H9 (cell line): ENCODE measurements around the gene SMIM13. TPM values are rescaled to one million over a fixed set of nuclear protein-coding genes. Genes with fewer than 3 reads are reported as not detected.

Experiments
- DNase-seq: peaks from one replicate; pipeline ENCODE4 v3.0.0-alpha.2; 2017
- H2AFZ ChIP-seq: one replicate; pipeline ENCODE4 v1.6.1; 2013; ENCODE audit warnings: mild to moderate bottlenecking, low read length, control low read depth, moderate library complexity
- H2AK5ac ChIP-seq: 2 replicates; pipeline ENCODE4 v1.6.1; 2013; ENCODE audit warnings: low read length, control low read depth, mixed read lengths; ENCODE audit not compliant: insufficient read length
- H2BK120ac ChIP-seq: one replicate; pipeline ENCODE4 v1.6.1; 2013; ENCODE audit warnings: low read depth, mild to moderate bottlenecking, low read length, control low read depth, inconsistent platforms; ENCODE audit not compliant: poor library complexity, severe bottlenecking
- H2BK12ac ChIP-seq: 2 replicates; pipeline ENCODE4 v1.6.1; 2013; ENCODE audit warnings: low read length, control low read depth, mixed read lengths, low read depth; ENCODE audit not compliant: insufficient read length
- H2BK15ac ChIP-seq: 2 replicates; pipeline ENCODE4 v1.6.1; 2013; ENCODE audit warnings: low read depth, low read length, control low read depth
- H2BK20ac ChIP-seq: one replicate; pipeline ENCODE4 v1.6.1; 2013; ENCODE audit warnings: low read depth, mild to moderate bottlenecking, low read length, control low read depth, inconsistent platforms; ENCODE audit not compliant: poor library complexity, severe bottlenecking
- H2BK5ac ChIP-seq: 2 replicates; pipeline ENCODE4 v1.6.1; 2013; ENCODE audit warnings: low read length, control low read depth, mixed read lengths; ENCODE audit not compliant: insufficient read length
- H3K14ac ChIP-seq: 2 replicates; pipeline ENCODE4 v1.6.1; 2013; ENCODE audit warnings: low read length, control low read depth; ENCODE audit not compliant: insufficient read depth
- H3K18ac ChIP-seq: 2 replicates; pipeline ENCODE4 v1.6.1; 2013; ENCODE audit warnings: low read depth, mild to moderate bottlenecking, mixed read lengths, low read length, control low read depth; ENCODE audit not compliant: insufficient read length
- H3K23ac ChIP-seq: 2 replicates; pipeline ENCODE4 v1.6.1; 2013; ENCODE audit warnings: low read length, control low read depth, mixed read lengths, low read depth; ENCODE audit not compliant: insufficient read length
- H3K23me2 ChIP-seq: 2 replicates; pipeline ENCODE4 v1.6.1; 2013; ENCODE audit warnings: low read depth, mild to moderate bottlenecking, mixed read lengths, low read length, control low read depth; ENCODE audit not compliant: insufficient read length, poor library complexity, severe bottlenecking
- H3K27ac ChIP-seq: 2 replicates; pipeline ENCODE4 v1.5.1; 2013; ENCODE audit warnings: low read length, control low read depth, mixed read lengths, low read depth; ENCODE audit not compliant: insufficient read length
- H3K27me3 ChIP-seq: 2 replicates; pipeline ENCODE4 v1.6.1; 2013; ENCODE audit warnings: low read length, control low read depth, inconsistent platforms; ENCODE audit not compliant: insufficient read depth
- H3K4ac ChIP-seq: 2 replicates; pipeline ENCODE4 v1.6.1; 2013; ENCODE audit warnings: low read depth, mild to moderate bottlenecking, control low read depth, inconsistent platforms, low read length, moderate library complexity
- H3K4me1 ChIP-seq: 2 replicates; pipeline ENCODE4 v1.6.1; 2013; ENCODE audit warnings: low read length, control low read depth, inconsistent platforms; ENCODE audit not compliant: insufficient read depth
- H3K4me2 ChIP-seq: 2 replicates; pipeline ENCODE4 v1.6.1; 2013; ENCODE audit warnings: low read length, control low read depth, mixed read lengths; ENCODE audit not compliant: insufficient read length, insufficient read depth
- H3K56ac ChIP-seq: 2 replicates; pipeline ENCODE4 v1.6.1; 2013; ENCODE audit warnings: low read depth, mild to moderate bottlenecking, mixed read lengths, low read length, control low read depth; ENCODE audit not compliant: insufficient read length
- H3K79me1 ChIP-seq: 2 replicates; pipeline ENCODE4 v1.6.1; 2013; ENCODE audit warnings: low read depth, mild to moderate bottlenecking, moderate library complexity, low read length, control low read depth, inconsistent platforms; ENCODE audit not compliant: insufficient read depth, poor library complexity, severe bottlenecking
- H3K79me2 ChIP-seq: 2 replicates; pipeline ENCODE4 v1.6.1; 2013; ENCODE audit warnings: low read length, control low read depth, inconsistent platforms; ENCODE audit not compliant: insufficient read depth
- H3K9ac ChIP-seq: 2 replicates; pipeline ENCODE4 v1.6.1; 2013; ENCODE audit warnings: low read length, control low read depth, mixed read lengths; ENCODE audit not compliant: insufficient read length; ENCODE audit errors: extremely low read depth
- H3K9me3 ChIP-seq: one replicate; pipeline ENCODE4 v1.6.1; 2013; ENCODE audit warnings: low read depth, low read length, inconsistent platforms; ENCODE audit not compliant: control insufficient read depth
- H3T11ph ChIP-seq: one replicate; pipeline ENCODE4 v1.6.1; 2013; ENCODE audit warnings: mild to moderate bottlenecking, low read length, control low read depth, inconsistent platforms
- H4K20me1 ChIP-seq: one replicate; pipeline ENCODE4 v1.6.1; 2013; ENCODE audit not compliant: control insufficient read depth, insufficient read length, insufficient read depth
- H4K5ac ChIP-seq: 2 replicates; pipeline ENCODE4 v1.6.1; 2013; ENCODE audit warnings: low read depth, mild to moderate bottlenecking, mixed read lengths, low read length, control low read depth; ENCODE audit not compliant: insufficient read length
- H4K8ac ChIP-seq: replicated peaks from 2 replicates; pipeline ENCODE4 v1.6.1; 2013; ENCODE audit warnings: low read length, control low read depth, mixed read lengths, low read depth; ENCODE audit not compliant: insufficient read length
- H4K91ac ChIP-seq: 2 replicates; pipeline ENCODE4 v1.6.1; 2013; ENCODE audit warnings: low read depth, mild to moderate bottlenecking, moderate library complexity, mixed read lengths, low read length, control low read depth; ENCODE audit not compliant: insufficient read length
- H3K27ac Mint-ChIP-seq, 3 experiments: 2 replicates in 2 of 3; 3 replicates in 1 of 3; pipeline ENCODE4 v1.8.0; 2020 to 2021; ENCODE audit warnings: mixed read lengths in 3 of 3, mild to moderate bottlenecking in 1 of 3, moderate library complexity in 1 of 3
- H3K27me3 Mint-ChIP-seq: 2 replicates; pipeline ENCODE4 v1.8.0; 2021; ENCODE audit warnings: low read depth, mild to moderate bottlenecking, moderate library complexity, mixed read lengths
- H3K36me3 Mint-ChIP-seq, 3 experiments: 2 replicates in 2 of 3; 3 replicates in 1 of 3; pipeline ENCODE4 v1.8.0; 2020 to 2021; ENCODE audit warnings: low read depth in 3 of 3, mixed read lengths in 3 of 3; ENCODE audit not compliant: insufficient read depth in 1 of 3
- H3K4me1 Mint-ChIP-seq, 2 experiments: 2 replicates each; pipeline ENCODE4 v1.8.0; 2020; ENCODE audit warnings: mixed read lengths in 2 of 2
- H3K4me3 Mint-ChIP-seq, 2 experiments: 2 replicates in 1 of 2; 3 replicates in 1 of 2; pipeline ENCODE4 v1.8.0; 2020 to 2021; ENCODE audit warnings: mild to moderate bottlenecking in 2 of 2, mixed read lengths in 2 of 2, moderate library complexity in 1 of 2
- H3K9me3 Mint-ChIP-seq, 2 experiments: 2 replicates in 1 of 2; 3 replicates in 1 of 2; pipeline ENCODE4 v1.8.0; 2020; ENCODE audit warnings: mild to moderate bottlenecking in 2 of 2, mixed read lengths in 2 of 2, moderate library complexity in 1 of 2
- WGBS: extraction: QIAGEN DNeasy Blood & Tissue Kit; methylation state at CpG from one replicate; pipeline ENCODE4 v1.1.7; 2013; ENCODE audit warnings: missing lambda C conversion rate, low lambda C conversion rate, mixed read lengths; ENCODE audit not compliant: insufficient read length; ENCODE audit errors: extremely low coverage; 5-methylcytosine and 5-hydroxymethylcytosine counted together
- total RNA-seq: library from RNA; stranded (reverse); gene quantifications from 2 replicates; pipeline ENCODE4 v1.2.1, GENCODE V29; 2021
- TF ChIP-seq, protein P1 (sequence below): fragments of 200-600 bp; sonication (generic); conservative IDR thresholded peaks from 3 replicates; pipeline ENCODE4 v1.8.0; 2021; ENCODE audit warnings: antibody characterized with exemption, mild to moderate bottlenecking

The SMIM13 gene
- total RNA-seq, 1 experiment from 2014 or later, result 10.6 TPM

DNA sequence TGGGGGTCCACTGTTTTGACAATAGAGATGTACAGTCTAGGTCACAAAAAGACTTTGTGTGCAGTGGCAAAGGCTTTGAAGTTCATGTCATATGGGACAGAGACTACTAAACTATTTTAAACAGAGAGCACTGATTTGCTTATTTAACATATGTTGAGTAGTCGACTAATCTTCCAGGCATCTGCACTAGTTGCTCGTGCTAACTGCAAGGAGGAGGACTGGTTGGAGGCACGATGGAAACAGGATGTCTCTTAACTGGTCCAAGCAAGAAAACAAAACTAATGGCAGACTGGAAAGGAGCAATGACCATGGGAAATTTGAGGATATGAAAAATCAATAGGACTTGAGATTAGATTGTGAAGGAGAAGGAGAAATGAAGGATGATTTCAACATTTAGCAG, 46.4 kb downstream of the SMIM13 start:
- H3K79me1 ChIP-seq, result no peaks in the 10 kb centered on the region
- no peak overlapping the region for H2AFZ ChIP-seq
- H2BK5ac ChIP-seq, result no peak overlapping the region
- H3K79me2 ChIP-seq, result no peaks in the 10 kb centered on the region
- no peak overlapping the region for H3K4me2 ChIP-seq
- no peak overlapping the region for H3K27ac Mint-ChIP-seq
- no peak overlapping the region for H3K14ac ChIP-seq
- peaks cover 2 to 5% (median 4%) of the 10 kb centered on the region in 3 experiments; a peak in 5 of 7 replicates for H3K36me3 Mint-ChIP-seq
- H3K4ac ChIP-seq, result no peak overlapping the region
- H3K9ac ChIP-seq, result no peak overlapping the region
- no peak overlapping the region for H2BK12ac ChIP-seq
- no peaks in the 10 kb centered on the region for H3K9me3 ChIP-seq
- no peaks in the 10 kb centered on the region for H4K20me1 ChIP-seq
- no CpG with 5 or more reads among the region's 3 CpGs for WGBS
- H3T11ph ChIP-seq, result no peak overlapping the region
- no peak overlapping the region for H3K18ac ChIP-seq
- H3K4me3 Mint-ChIP-seq, result no peak overlapping the region
- H3K9me3 Mint-ChIP-seq, result no peaks in the 10 kb centered on the region
- H3K23ac ChIP-seq, result no peak overlapping the region
- H3K27me3 Mint-ChIP-seq, result no peaks in the 10 kb centered on the region; the same call in none of the 2 replicates
- H3K27me3 ChIP-seq, result no peaks in the 10 kb centered on the region
- no peaks in the 10 kb centered on the region for H3K4me1 ChIP-seq
- no peak overlapping the region for H3K27ac ChIP-seq
- H3K4me1 Mint-ChIP-seq, result peaks cover 15 to 22% of the 10 kb centered on the region in 2 experiments
- no peak overlapping the region for H2BK20ac ChIP-seq
- H3K56ac ChIP-seq, result no peak overlapping the region
- no peak overlapping the region for H4K5ac ChIP-seq
- H2AK5ac ChIP-seq, result no peak overlapping the region
- no peaks in the 10 kb centered on the region for H3K23me2 ChIP-seq
- H2BK120ac ChIP-seq, result no peak overlapping the region
- TF ChIP-seq, protein P1, sequence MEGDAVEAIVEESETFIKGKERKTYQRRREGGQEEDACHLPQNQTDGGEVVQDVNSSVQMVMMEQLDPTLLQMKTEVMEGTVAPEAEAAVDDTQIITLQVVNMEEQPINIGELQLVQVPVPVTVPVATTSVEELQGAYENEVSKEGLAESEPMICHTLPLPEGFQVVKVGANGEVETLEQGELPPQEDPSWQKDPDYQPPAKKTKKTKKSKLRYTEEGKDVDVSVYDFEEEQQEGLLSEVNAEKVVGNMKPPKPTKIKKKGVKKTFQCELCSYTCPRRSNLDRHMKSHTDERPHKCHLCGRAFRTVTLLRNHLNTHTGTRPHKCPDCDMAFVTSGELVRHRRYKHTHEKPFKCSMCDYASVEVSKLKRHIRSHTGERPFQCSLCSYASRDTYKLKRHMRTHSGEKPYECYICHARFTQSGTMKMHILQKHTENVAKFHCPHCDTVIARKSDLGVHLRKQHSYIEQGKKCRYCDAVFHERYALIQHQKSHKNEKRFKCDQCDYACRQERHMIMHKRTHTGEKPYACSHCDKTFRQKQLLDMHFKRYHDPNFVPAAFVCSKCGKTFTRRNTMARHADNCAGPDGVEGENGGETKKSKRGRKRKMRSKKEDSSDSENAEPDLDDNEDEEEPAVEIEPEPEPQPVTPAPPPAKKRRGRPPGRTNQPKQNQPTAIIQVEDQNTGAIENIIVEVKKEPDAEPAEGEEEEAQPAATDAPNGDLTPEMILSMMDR, result no peak
- no peak overlapping the region for H4K91ac ChIP-seq
- no peak for DNase-seq
- no peak overlapping the region for H4K8ac ChIP-seq
- H2BK15ac ChIP-seq, result no peak overlapping the region
